NB4 (cell line): ENCODE measurements around the gene CHCHD6.

Experiments
- DNase-seq: peaks from one replicate; pipeline ENCODE4 v3.0.0; 2010; ENCODE audit warnings: low read depth
- H3K4me3 ChIP-seq: one replicate; pipeline ENCODE4 v1.5.1; 2011; ENCODE audit warnings: mild to moderate bottlenecking, low read depth, low read length, moderate library complexity
- MYC ChIP-seq: IDR thresholded peaks from 2 replicates; pipeline ENCODE4 v1.6.1; 2011; ENCODE audit warnings: low read depth, low read length
- POLR2A ChIP-seq: IDR thresholded peaks from 2 replicates; pipeline ENCODE4 v1.6.1; 2011; ENCODE audit warnings: mild to moderate bottlenecking; ENCODE audit not compliant: insufficient read length; ENCODE audit errors: extremely low read depth
- TF ChIP-seq, protein P1 (sequence below): IDR thresholded peaks from 2 replicates; pipeline ENCODE4 v1.6.1; 2011; ENCODE audit warnings: low read depth, low read length
- TF ChIP-seq, protein P2 (sequence below): IDR thresholded peaks from one replicate; pipeline ENCODE4 v1.5.1; 2012; ENCODE audit warnings: low read depth, low read length

Gene CHCHD6

DNA sequence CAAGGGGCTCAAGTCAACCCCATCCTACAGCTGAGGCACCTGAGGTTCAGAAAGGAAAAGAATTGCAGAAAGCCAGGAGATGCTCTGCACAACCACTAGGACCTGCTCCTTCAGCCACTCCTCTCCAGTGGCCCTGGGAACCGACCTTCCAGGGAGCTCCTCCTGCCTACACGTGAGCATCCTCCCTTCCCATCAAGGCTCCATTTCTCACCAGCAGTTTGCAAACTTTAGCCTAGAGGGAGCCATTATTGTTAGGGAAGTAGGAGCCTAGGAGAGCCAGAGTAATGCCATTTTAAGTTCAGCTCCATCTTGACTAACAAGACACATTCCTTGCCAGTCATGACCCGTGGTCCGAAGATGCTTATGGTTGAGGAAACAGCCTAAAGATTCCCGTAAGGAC lies 11.2 kb upstream of the CHCHD6 start:
- no peak overlapping the region for H3K4me3 ChIP-seq
- TF ChIP-seq MYC (no peak), POLR2A (no peak)
- TF ChIP-seq, protein P1, sequence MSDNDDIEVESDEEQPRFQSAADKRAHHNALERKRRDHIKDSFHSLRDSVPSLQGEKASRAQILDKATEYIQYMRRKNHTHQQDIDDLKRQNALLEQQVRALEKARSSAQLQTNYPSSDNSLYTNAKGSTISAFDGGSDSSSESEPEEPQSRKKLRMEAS, result no peak
- TF ChIP-seq, protein P2, sequence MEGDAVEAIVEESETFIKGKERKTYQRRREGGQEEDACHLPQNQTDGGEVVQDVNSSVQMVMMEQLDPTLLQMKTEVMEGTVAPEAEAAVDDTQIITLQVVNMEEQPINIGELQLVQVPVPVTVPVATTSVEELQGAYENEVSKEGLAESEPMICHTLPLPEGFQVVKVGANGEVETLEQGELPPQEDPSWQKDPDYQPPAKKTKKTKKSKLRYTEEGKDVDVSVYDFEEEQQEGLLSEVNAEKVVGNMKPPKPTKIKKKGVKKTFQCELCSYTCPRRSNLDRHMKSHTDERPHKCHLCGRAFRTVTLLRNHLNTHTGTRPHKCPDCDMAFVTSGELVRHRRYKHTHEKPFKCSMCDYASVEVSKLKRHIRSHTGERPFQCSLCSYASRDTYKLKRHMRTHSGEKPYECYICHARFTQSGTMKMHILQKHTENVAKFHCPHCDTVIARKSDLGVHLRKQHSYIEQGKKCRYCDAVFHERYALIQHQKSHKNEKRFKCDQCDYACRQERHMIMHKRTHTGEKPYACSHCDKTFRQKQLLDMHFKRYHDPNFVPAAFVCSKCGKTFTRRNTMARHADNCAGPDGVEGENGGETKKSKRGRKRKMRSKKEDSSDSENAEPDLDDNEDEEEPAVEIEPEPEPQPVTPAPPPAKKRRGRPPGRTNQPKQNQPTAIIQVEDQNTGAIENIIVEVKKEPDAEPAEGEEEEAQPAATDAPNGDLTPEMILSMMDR, result no peak
- no peak for DNase-seq

DNA sequence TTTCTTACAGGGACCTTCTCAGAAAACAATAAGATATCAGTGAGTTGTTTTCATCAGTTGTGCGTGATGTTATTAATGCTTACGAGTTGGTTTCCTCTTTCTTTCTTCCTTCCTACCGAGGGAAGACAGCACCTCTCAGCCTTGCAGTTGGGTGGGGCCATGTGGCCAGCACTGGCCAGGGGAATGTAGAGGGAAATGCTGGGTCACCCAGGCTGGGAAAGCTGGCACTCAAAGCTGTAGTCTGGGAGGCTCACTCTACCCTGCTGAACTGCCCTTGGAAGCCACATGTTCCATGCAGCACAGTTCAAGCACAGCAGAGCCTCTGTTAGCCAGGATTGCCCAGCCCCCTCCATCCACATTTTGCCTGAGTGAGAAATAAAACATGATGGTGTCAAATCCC lies 10.1 kb upstream of the CHCHD6 start:
- no peak overlapping the region for H3K4me3 ChIP-seq
- DNase-seq, result no peak
- TF ChIP-seq, protein P2, result no peak
- TF ChIP-seq MYC (no peak), POLR2A (no peak)
- TF ChIP-seq, protein P1, result no peak

DNA sequence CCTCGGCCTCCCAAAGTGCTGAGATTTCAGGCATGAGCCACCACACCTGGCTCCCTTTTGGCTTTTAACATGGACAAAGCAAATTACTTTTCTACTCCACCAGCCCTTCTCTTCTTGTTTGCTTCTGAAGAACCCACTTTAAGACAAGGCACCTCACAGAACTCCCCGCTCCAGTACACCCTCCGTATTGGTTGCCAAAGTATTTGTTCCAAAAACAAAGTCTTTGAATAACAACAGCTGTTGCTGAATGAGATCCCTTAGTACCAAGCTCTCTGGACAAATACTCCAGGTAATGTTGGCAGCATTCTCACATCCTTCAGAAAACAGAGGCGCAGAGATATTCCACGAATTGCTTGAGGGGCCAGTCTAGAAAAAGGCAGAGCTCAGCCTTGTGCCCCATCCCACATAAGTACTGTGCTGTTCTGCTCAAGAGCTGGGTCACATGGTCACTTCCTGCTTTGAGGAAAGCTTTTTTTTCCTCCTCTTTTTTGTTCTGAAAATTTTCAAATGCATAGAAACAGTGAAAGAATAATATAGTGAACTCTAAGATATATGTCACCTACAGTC lies 7.3 kb upstream of the CHCHD6 start:
- TF ChIP-seq MYC (no peak), POLR2A (no peak)
- TF ChIP-seq, protein P2, result no peak
- TF ChIP-seq, protein P1, result no peak

DNA sequence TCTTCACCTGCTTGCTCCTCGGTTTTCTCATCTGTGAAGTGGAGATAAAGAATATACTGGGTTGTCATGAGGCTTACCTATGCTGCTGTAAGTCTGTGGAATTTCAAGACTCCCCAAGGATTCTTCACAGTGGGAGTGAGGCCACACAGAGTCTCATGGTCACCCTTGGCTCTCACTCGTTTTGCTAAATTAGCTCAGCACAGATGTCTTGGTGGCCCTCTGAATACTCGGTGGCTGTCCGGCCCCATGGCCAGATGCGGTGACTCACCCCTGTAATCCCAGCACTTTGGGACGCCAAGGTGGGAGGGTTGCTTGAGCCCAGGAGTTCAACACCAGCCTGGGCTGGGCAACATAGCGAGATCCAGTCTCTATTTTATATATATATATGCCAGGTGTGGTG lies 5.0 kb upstream of the CHCHD6 start:
- TF ChIP-seq POLR2A, result no peak
- no peak for TF ChIP-seq MYC
- TF ChIP-seq, protein P2, result no peak
- TF ChIP-seq, protein P1, result no peak
- H3K4me3 ChIP-seq, result no peak overlapping the region
- DNase-seq, result no peak

More for the DNA sequence above, 7.3 kb upstream of the CHCHD6 start:
- H3K4me3 ChIP-seq, result no peak overlapping the region
- no peak for DNase-seq

DNA sequence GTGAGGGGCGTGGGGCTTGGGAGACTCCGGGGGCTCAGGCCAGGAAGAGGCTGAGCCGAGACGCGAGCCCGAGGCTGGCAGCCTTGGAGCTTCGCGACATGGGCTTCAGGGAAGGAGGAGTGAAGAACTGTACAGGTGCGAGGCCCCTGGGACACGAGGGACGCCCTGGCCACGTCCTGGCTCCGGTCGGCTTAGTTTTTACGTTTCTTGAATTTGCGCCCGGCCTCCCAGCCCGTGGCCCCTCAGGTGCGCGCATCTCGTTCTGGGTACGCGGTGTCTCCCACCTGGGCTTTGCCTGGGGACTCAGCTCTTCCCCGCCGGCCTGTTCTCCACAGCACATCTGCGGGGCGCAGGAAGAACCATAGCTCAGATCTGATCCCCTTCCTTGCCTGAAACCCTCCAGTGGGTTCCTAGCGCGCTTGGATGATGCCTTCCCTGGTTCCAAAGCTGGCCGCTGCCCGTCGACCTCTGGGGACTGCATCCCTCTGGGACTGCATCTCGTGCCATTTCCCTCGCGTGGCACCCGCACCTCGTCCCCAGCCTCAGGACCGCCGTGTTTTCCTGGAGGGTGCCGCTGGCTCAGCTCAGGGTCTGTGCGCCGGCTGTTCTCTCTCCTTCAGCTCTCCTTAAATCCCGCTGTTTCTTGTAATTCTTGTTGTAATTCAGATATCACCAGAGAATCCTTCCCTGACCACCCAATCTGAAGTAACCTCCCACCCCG lies 614 bp downstream of the CHCHD6 start:
- H3K4me3 ChIP-seq, result peak overlapping the region; percentile 64
- no peak for TF ChIP-seq POLR2A
- no peak for DNase-seq

DNA sequence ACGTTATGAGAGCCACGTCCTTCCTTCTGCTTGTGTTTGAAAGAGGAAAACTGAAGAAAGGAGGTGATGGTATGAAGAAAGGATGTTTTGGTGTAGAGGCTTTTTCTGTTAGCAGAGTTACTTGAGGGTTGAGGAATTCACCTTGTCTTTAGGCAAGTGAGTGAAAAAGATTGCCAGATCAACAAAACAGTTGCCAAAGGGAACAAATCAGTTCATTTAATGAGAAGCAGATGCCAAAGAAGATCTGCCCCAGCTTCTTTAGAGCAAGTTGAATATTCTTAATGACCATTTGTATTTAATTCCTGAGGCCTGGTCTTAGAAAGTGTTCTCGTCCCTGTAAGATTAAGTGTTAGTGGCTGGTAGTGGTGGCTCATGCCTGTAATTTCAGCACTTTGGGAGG lies 2.6 kb downstream of the CHCHD6 start:
- TF ChIP-seq, protein P1, result no peak
- H3K4me3 ChIP-seq, result no peak overlapping the region
- no peak for DNase-seq
